HepG2 (cell line): ENCODE measurements around the gene TRPM5. TPM values are rescaled to one million over a fixed set of nuclear protein-coding genes. Genes with fewer than 3 reads are reported as not detected.

ENCODE experiments used
- ATAC-seq: fragments of 200-7000 bp; cut with Tn5 transposase; 3 replicates; pipeline ENCODE4 v1.9.1; 2020; ENCODE audit warnings: mild to moderate bottlenecking, moderate library complexity
- BruUV-seq: library from RNA; stranded (reverse); fragments of 400-500 nt; replicated peaks from 2 replicates; lab custom pipeline; 2021; lab: Mats Ljungman, UMichigan
- CTCF ChIA-PET: fragments of 300-600 bp; formaldehyde crosslinking; extraction: SDS; loops from one replicate; lab custom pipeline; 2021; ENCODE audit warnings: low total read pairs, inconsistent platforms, low intra/inter-chr PET ratio; lab: Yijun Ruan, JAX
- POLR2A ChIA-PET: fragments of 350-600 bp; sonication (Branson Sonifier 250); formaldehyde crosslinking; loops from one replicate; lab custom pipeline; 2020; ENCODE audit warnings: antibody characterized with exemption, inconsistent platforms; lab: Yijun Ruan, JAX
- DNase-seq: peaks from one replicate; pipeline ENCODE4 v3.0.0-alpha.2; 2015; ENCODE audit warnings: low spot score
- FAIRE-seq: peaks from 3 replicates; lab custom pipeline; 2011; peaks lifted over from hg19 to GRCh38; lab: Jason Lieb, UNC
- H2AFZ ChIP-seq: one replicate; pipeline ENCODE4 v1.6.1; 2011; ENCODE audit warnings: low read length, inconsistent platforms
- H3K27ac ChIP-seq: fragments of 300-600 bp; 3 replicates; pipeline ENCODE4 v1.8.0; 2011; ENCODE audit warnings: mixed run types, mild to moderate bottlenecking, mixed read lengths, low read length, inconsistent platforms; ENCODE audit not compliant: insufficient read depth; ENCODE audit errors: extremely low read length
- H3K27me3 ChIP-seq, 2 experiments: fragments of 200-600 bp in 1 of 2; 2 replicates in 1 of 2; 3 replicates in 1 of 2; pipeline versions ENCODE4 v1.6.0 to v1.8.0; 2011; ENCODE audit warnings: low read length in 2 of 2, mild to moderate bottlenecking in 2 of 2, moderate library complexity in 2 of 2, inconsistent platforms in 1 of 2; ENCODE audit not compliant: insufficient read depth in 2 of 2, control insufficient read depth in 1 of 2
- H3K36me3 ChIP-seq, 2 experiments: fragments of 200-600 bp in 1 of 2; replicated peaks in 1 of 2; 2 replicates in 1 of 2; 3 replicates in 1 of 2; pipeline versions ENCODE4 v1.5.1 to v1.8.0; 2011; ENCODE audit warnings: low read length in 2 of 2, inconsistent platforms in 1 of 2; ENCODE audit not compliant: insufficient read depth in 2 of 2, control insufficient read depth in 1 of 2
- H3K4me1 ChIP-seq: 2 replicates; pipeline ENCODE4 v1.5.1; 2012; ENCODE audit warnings: low read length, inconsistent platforms; ENCODE audit not compliant: insufficient read depth
- H3K4me2 ChIP-seq: 2 replicates; pipeline ENCODE4 v1.6.0; 2011; ENCODE audit warnings: low read depth, low read length, inconsistent platforms
- H3K4me3 ChIP-seq, 3 experiments: fragments of 200-600 bp in 1 of 3; sonication (generic), shearing (Covaris generic) in 1 of 3; replicated peaks in 1 of 3; 2 replicates each; pipeline ENCODE4 v1.5.1; 2011 to 2016; ENCODE audit warnings: low read length in 3 of 3, inconsistent platforms in 2 of 3, low read depth in 2 of 3, mild to moderate bottlenecking in 2 of 3, control low read depth in 1 of 3, mixed read lengths in 1 of 3; ENCODE audit not compliant: insufficient read depth in 1 of 3
- H3K79me2 ChIP-seq: one replicate; pipeline ENCODE4 v1.6.1; 2011; ENCODE audit warnings: low read length, inconsistent platforms; ENCODE audit not compliant: insufficient read depth
- H3K9ac ChIP-seq: 2 replicates; pipeline ENCODE4 v1.6.0; 2011; ENCODE audit warnings: mild to moderate bottlenecking, low read depth, low read length, inconsistent platforms; ENCODE audit not compliant: insufficient read depth
- H3K9me3 ChIP-seq: 2 replicates; pipeline ENCODE4 v1.5.1; 2012; ENCODE audit warnings: mild to moderate bottlenecking, low read length
- H4K20me1 ChIP-seq: 2 replicates; pipeline ENCODE4 v1.6.0; 2011; ENCODE audit warnings: inconsistent platforms, mild to moderate bottlenecking, low read length, moderate library complexity; ENCODE audit not compliant: insufficient read depth
- ATF7-NPFF ChIP-seq: sonication (generic); formaldehyde crosslinking; IDR thresholded peaks from 2 replicates; pipeline ENCODE4 v1.8.1; 2023; ENCODE audit warnings: mild to moderate bottlenecking, low read depth, missing genetic modification reagents, moderate library complexity
- CCDC6 ChIP-seq: sonication (generic); formaldehyde crosslinking; IDR thresholded peaks from 2 replicates; pipeline ENCODE4 v1.8.1; 2022; ENCODE audit warnings: mild to moderate bottlenecking, missing genetic modification reagents, moderate library complexity
- SP1 ChIP-seq, 2 experiments: fragments of 450-650 bp in 1 of 2; sonication (generic) in 1 of 2; formaldehyde crosslinking in 1 of 2; IDR thresholded peaks; 2 replicates each; pipeline versions ENCODE4 v1.4.0 to v1.6.1; 2016 to 2020; ENCODE audit warnings: missing genetic modification reagents in 1 of 2
- TCF7L2 ChIP-seq: IDR thresholded peaks from 2 replicates; pipeline ENCODE4 v1.6.1; 2011; ENCODE audit warnings: mild to moderate bottlenecking, low read depth, low read length, moderate library complexity
- ZBTB44 ChIP-seq: sonication (generic); formaldehyde crosslinking; IDR thresholded peaks from 2 replicates; pipeline ENCODE4 v1.4.0; 2020; ENCODE audit warnings: missing genetic modification reagents
- ZNF619 ChIP-seq: sonication (generic); formaldehyde crosslinking; IDR thresholded peaks from 2 replicates; pipeline ENCODE4 v1.4.0; 2020; ENCODE audit warnings: mild to moderate bottlenecking, missing genetic modification reagents
- ZNF841 ChIP-seq: sonication (generic); formaldehyde crosslinking; IDR thresholded peaks from 2 replicates; pipeline ENCODE4 v1.8.1; 2023; ENCODE audit warnings: missing genetic modification reagents, borderline replicate concordance
- WGBS: methylation state at CpG from one replicate; pipeline ENCODE4 v1.1.6; 2017; ENCODE audit warnings: low lambda C conversion rate; 5-methylcytosine and 5-hydroxymethylcytosine counted together
- in situ Hi-C: cut with HindIII; loops from 2 replicates; pipeline ENCODE4 v1.10.0; 2017; ENCODE audit warnings: low pct_unique_long_range_greater_than_20kb; ENCODE audit not compliant: extremely low pct_ligation_motif_present
- intact Hi-C: fragments of 100-400 bp; cut with micrococcal nuclease; formaldehyde crosslinking; loops from one replicate; pipeline ENCODE4 v1.10.0; 2022; ENCODE audit not compliant: unreplicated experiment
- polyA plus RNA-seq, 8 experiments: library from polyadenylated mRNA; depleted of rRNA in 3 of 8; stranded (reverse) in 7 of 8; unstranded in 1 of 8; fragments of >200 nt; fragmentation: Illumina TruSeq in 4 of 8; extraction: Trizol in 4 of 8; gene quantifications; 2 replicates each; pipeline versions ENCODE4 v1.2.1 to v1.2.3, GENCODE V29; 2011 to 2016; ENCODE audit warnings: low read depth in 4 of 8, missing spikeins in 1 of 8, mixed read lengths in 1 of 8; ENCODE audit not compliant: insufficient read depth in 1 of 8
- total RNA-seq, 5 experiments: library from RNA; depleted of rRNA; stranded (reverse); fragments of >200 nt; fragmentation: Illumina TruSeq; extraction: Trizol; gene quantifications; 2 replicates each; pipeline ENCODE4 v1.2.3, GENCODE V29; 2016; ENCODE audit warnings: low read depth in 1 of 5
- TF ChIP-seq, protein P1 (sequence below): sonication (generic); formaldehyde crosslinking; IDR thresholded peaks from 2 replicates; pipeline ENCODE4 v1.4.0; 2020; ENCODE audit warnings: missing genetic modification reagents

The TRPM5 gene
- total and polyA plus RNA-seq, 2 of the 13 experiments (the other 11 are each of a cell fraction or from before 2014, with no cell fraction given): 0.12 TPM; not detected in 1

DNA sequence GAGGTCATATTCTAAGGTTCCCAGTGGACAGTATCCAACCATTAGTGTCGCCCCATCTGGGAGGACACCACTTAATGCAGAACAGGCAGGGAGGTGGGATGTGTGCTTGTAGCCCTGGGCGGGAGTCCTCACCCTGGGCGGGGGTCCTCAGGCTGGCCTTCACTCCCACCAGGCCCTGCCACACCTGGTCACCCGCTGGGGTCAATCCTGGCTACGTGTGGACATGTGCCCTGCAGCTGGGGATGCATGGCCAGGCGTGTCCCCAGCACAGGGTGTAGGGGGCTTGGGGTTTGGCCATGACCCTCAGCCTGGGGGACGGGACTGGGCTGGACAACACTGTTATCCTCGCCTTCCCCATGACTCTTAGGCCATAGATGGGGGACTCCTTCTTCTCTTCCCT lies 18.8 kb downstream of the TRPM5 start:
- Histone ChIP-seq H3K27ac (no peak overlapping the region), H3K36me3 (no peaks in the 10 kb centered on the region), H3K4me1 (peaks cover 8% of the 10 kb centered on the region; the same call in 1 of the 2 replicates), H2AFZ (no peak overlapping the region), H3K4me3 (no peak overlapping the region), H3K4me2 (no peak overlapping the region), H4K20me1 (no peaks in the 10 kb centered on the region), H3K27me3 (peaks cover 15 to 58% of the 10 kb centered on the region in 2 experiments), H3K79me2 (no peaks in the 10 kb centered on the region), H3K9me3 (no peaks in the 10 kb centered on the region), H3K9ac (no peak overlapping the region)
- ChIA-PET POLR2A (no interaction called here), CTCF (no interaction called here)
- no peak for TF ChIP-seq ZNF619 (CRISPR knock-in tag)
- TF ChIP-seq CCDC6: no peak
- TF ChIP-seq SP1 (IDR thresholded peaks at IDR 0.05): no peak
- no peak for TF ChIP-seq SP1 (CRISPR knock-in tag; IDR thresholded peaks at IDR 0.05)
- TF ChIP-seq ZBTB44 (CRISPR knock-in tag): no peak
- no peak for TF ChIP-seq TCF7L2
- no peak for TF ChIP-seq ATF7-NPFF (CRISPR knock-in tag)
- no peak for TF ChIP-seq ZNF841 (CRISPR knock-in tag)
- TF ChIP-seq, protein P1, sequence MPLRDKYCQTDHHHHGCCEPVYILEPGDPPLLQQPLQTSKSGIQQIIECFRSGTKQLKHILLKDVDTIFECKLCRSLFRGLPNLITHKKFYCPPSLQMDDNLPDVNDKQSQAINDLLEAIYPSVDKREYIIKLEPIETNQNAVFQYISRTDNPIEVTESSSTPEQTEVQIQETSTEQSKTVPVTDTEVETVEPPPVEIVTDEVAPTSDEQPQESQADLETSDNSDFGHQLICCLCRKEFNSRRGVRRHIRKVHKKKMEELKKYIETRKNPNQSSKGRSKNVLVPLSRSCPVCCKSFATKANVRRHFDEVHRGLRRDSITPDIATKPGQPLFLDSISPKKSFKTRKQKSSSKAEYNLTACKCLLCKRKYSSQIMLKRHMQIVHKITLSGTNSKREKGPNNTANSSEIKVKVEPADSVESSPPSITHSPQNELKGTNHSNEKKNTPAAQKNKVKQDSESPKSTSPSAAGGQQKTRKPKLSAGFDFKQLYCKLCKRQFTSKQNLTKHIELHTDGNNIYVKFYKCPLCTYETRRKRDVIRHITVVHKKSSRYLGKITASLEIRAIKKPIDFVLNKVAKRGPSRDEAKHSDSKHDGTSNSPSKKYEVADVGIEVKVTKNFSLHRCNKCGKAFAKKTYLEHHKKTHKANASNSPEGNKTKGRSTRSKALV (CRISPR knock-in tag): no peak
- DNase-seq (no peak), FAIRE-seq (no peak), ATAC-seq (no peak)
- no TSS peak for BruUV-seq
- intact Hi-C loops: no loop called here
- in situ Hi-C loops: loop anchor here (5.0 to 10.0 kb wide), 2 partner anchors 107 to 269 kb away; partner anchors contain the start of gene KCNQ1OT1
- 25% methylated on average over 6 of the region's 8 CpGs for WGBS
